ENCODE results near the gene WDR70. TPM values are rescaled to one million over a fixed set of nuclear protein-coding genes. Genes with fewer than 3 reads are reported as not detected.
"Not testable (repeated sequence)": the region's sequence is repeated elsewhere in the genome, so short reads cannot be mapped to it uniquely, and the experiment has no call there.

The WDR70 gene
- total RNA-seq, 2 experiments from 2014 or later = 39.1 to 39.3 TPM

DNA sequence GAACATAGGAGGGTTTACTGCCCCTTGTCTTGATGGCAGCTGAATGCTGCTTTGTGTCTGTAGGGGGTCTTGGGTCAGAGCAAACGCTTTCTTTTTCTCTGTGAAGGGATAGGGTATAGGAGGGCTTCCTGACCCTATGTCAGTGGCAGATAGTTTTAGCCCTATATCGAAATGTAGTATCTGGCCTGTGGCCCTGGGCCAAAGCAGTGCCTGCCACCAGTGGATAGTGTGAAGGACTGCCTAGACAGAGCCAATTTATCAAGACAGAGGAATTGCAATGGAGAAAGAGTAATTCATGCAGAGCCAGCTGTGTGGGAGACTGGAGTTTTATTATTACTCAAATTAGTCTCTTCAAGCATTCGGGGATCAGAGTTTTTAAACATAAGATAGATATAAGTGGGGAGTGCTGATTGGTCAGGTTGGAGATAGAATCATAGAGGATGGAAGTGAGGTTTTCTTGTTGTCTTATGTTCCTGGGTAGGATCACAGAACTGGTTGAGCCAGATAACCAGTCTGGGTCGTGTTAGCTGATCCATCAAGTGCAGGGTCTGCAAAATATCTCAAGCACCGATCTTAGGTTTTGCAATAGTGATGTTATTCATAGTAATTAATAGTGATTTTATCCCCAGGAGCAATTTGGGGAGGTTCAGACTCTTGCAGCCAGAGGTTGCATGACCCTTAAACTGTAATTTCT lies 282.3 kb downstream of the WDR70 start:
- Mint-ChIP-seq H3K27me3 (no peaks in the 10 kb centered on the region), H3K4me1 (peaks cover 4% of the 10 kb centered on the region), H3K36me3 (no peaks in the 10 kb centered on the region), H3K4me3 (no peak overlapping the region), H3K27ac (no peak overlapping the region), H3K9me3 (ENCODE audit: low read depth) (no peaks in the 10 kb centered on the region)
- DNase-seq (no peak), ATAC-seq (no peak)
- CTCF ChIA-PET = no interaction called here

- CTCF ChIA-PET = no interaction called here
- no peaks in the 10 kb centered on the region for H3K27me3 Mint-ChIP-seq
- H3K9me3 Mint-ChIP-seq (ENCODE audit: low read depth) = no peaks in the 10 kb centered on the region
- ATAC-seq = no peak
- no peak overlapping the region for H3K27ac Mint-ChIP-seq
- H3K4me1 Mint-ChIP-seq = peaks cover 4% of the 10 kb centered on the region
- no peaks in the 10 kb centered on the region for H3K36me3 Mint-ChIP-seq
- H3K4me3 Mint-ChIP-seq = no peak overlapping the region
- DNase-seq = no peak
These were observed 282.8 kb downstream of the WDR70 start for GRCh38 chr5:37661951-37662350.

GRCh38 chr5:37662362-37662761 lies 283.2 kb downstream of the WDR70 start:
- ATAC-seq (no peak), DNase-seq (no peak)
- Mint-ChIP-seq H3K4me1 (peaks cover 4% of the 10 kb centered on the region), H3K4me3 (no peak overlapping the region), H3K27ac (no peak overlapping the region), H3K27me3 (no peaks in the 10 kb centered on the region), H3K9me3 (ENCODE audit: low read depth) (no peaks in the 10 kb centered on the region), H3K36me3 (no peaks in the 10 kb centered on the region)
- CTCF ChIA-PET = no interaction called here

- ATAC-seq (no peak), DNase-seq (no peak)
- no peak overlapping the region for H3K27ac Mint-ChIP-seq
- no peak overlapping the region for H3K4me3 Mint-ChIP-seq
- H3K4me1 Mint-ChIP-seq = peaks cover 4% of the 10 kb centered on the region
- H3K9me3 Mint-ChIP-seq (ENCODE audit: low read depth) = no peaks in the 10 kb centered on the region
- H3K36me3 Mint-ChIP-seq = no peaks in the 10 kb centered on the region
- CTCF ChIA-PET = no interaction called here
- H3K27me3 Mint-ChIP-seq = no peaks in the 10 kb centered on the region
These were observed 283.8 kb downstream of the WDR70 start for GRCh38 chr5:37662789-37663485.

GRCh38 chr5:37663538-37663937 lies 284.4 kb downstream of the WDR70 start:
- Mint-ChIP-seq H3K4me3 (no peak overlapping the region), H3K36me3 (no peaks in the 10 kb centered on the region), H3K4me1 (no peaks in the 10 kb centered on the region), H3K27ac (no peak overlapping the region), H3K9me3 (ENCODE audit: low read depth) (no peaks in the 10 kb centered on the region), H3K27me3 (no peaks in the 10 kb centered on the region)
- ATAC-seq = no peak
- CTCF ChIA-PET = no interaction called here
- DNase-seq = no peak

- Mint-ChIP-seq H3K9me3 (ENCODE audit: low read depth) (no peaks in the 10 kb centered on the region), H3K27me3 (no peaks in the 10 kb centered on the region), H3K36me3 (no peaks in the 10 kb centered on the region), H3K4me3 (no peak overlapping the region), H3K27ac (no peak overlapping the region), H3K4me1 (no peaks in the 10 kb centered on the region)
- CTCF ChIA-PET = no interaction called here
- DNase-seq (no peak), ATAC-seq (no peak)
These were observed 285.4 kb downstream of the WDR70 start for GRCh38 chr5:37664551-37664950.

GRCh38 chr5:37665272-37665671 lies 286.2 kb downstream of the WDR70 start:
- H3K4me3 Mint-ChIP-seq = no peak overlapping the region
- CTCF ChIA-PET = no interaction called here
- no peaks in the 10 kb centered on the region for H3K4me1 Mint-ChIP-seq
- no peak for DNase-seq
- H3K9me3 Mint-ChIP-seq (ENCODE audit: low read depth) = no peaks in the 10 kb centered on the region
- ATAC-seq = no peak
- H3K27ac Mint-ChIP-seq = no peak overlapping the region
- H3K27me3 Mint-ChIP-seq = no peaks in the 10 kb centered on the region
- H3K36me3 Mint-ChIP-seq = no peaks in the 10 kb centered on the region

DNA sequence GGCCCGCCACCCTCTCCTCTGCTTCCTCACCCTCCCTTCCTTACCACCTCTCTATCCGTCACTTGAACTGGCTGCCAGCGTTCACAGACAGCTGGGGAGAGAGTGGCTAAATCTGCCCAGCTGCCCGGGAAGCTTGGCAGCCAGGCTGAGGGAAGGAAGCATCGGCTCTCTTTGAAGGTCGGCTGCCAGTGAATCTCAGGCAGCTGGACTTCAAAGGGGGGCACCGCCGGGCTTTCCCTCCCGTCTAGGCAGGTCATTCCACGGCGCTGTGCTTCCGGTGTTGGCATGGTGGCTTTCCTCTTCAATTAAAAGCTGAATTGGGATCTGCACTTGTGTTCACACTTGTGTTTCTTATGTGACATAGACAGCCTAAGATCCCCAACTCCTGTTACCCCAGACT lies 286.8 kb downstream of the WDR70 start:
- Mint-ChIP-seq H3K4me1 (no peaks in the 10 kb centered on the region), H3K36me3 (no peaks in the 10 kb centered on the region), H3K27ac (no peak overlapping the region), H3K9me3 (ENCODE audit: low read depth) (no peaks in the 10 kb centered on the region), H3K27me3 (no peaks in the 10 kb centered on the region), H3K4me3 (no peak overlapping the region)
- DNase-seq (no peak), ATAC-seq (no peak)
- CTCF ChIA-PET = no interaction called here

DNA sequence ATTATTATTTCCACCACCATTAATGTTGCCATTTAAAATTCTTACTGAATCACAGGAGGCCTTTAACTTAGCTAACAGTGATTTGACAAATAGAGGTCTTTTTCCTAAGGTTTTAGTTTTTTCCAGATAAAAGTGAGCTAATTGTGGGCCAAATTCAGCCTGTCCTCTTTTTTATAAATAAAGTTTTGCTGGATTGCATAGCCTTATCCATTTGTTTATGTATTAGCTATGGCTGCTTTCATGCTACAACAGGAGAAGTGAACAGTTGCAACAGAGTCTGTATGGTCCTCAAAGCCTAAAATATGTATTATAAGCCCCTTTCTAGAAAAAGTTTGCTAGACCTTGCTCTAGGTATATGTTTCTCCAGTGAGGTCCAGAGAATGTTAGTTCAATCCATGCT lies 288.3 kb downstream of the WDR70 start:
- Mint-ChIP-seq H3K27ac (no peak overlapping the region), H3K4me3 (no peak overlapping the region), H3K4me1 (peaks cover 10% of the 10 kb centered on the region), H3K9me3 (ENCODE audit: low read depth) (no peaks in the 10 kb centered on the region), H3K27me3 (no peaks in the 10 kb centered on the region), H3K36me3 (no peaks in the 10 kb centered on the region)
- DNase-seq (no peak), ATAC-seq (no peak)
- CTCF ChIA-PET = no interaction called here

DNA sequence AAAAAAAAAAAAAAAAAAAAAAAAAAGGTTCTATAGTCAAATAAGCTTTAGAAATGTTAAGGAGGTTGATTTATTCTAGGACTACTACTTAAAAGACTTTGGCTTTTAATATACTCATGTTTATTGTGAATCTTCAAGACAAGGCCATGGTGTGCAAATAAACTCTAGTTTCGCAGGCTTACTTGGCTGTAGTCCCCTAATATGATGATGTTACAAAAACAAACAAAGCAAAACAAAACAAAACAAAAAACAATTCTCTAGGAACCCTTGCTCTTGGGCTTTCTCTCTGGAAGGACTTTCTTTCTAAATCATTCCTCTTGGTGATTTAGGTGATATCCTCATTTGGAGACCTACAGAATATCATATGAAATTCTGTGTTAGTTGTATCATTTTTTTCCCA lies 288.7 kb downstream of the WDR70 start:
- Mint-ChIP-seq H3K36me3 (no peaks in the 10 kb centered on the region), H3K27ac (no peak overlapping the region), H3K9me3 (ENCODE audit: low read depth) (no peaks in the 10 kb centered on the region), H3K4me1 (peaks cover 14% of the 10 kb centered on the region), H3K27me3 (no peaks in the 10 kb centered on the region), H3K4me3 (no peak overlapping the region)
- DNase-seq (no peak), ATAC-seq (no peak)
- CTCF ChIA-PET = no interaction called here

- Mint-ChIP-seq H3K27ac (no peak overlapping the region), H3K36me3 (no peaks in the 10 kb centered on the region), H3K4me3 (no peak overlapping the region), H3K9me3 (ENCODE audit: low read depth) (no peaks in the 10 kb centered on the region), H3K27me3 (no peaks in the 10 kb centered on the region), H3K4me1 (peaks cover 17% of the 10 kb centered on the region)
- CTCF ChIA-PET = no interaction called here
- no peak for ATAC-seq
- DNase-seq = no peak
These were observed 289.5 kb downstream of the WDR70 start for GRCh38 chr5:37668524-37669047.

DNA sequence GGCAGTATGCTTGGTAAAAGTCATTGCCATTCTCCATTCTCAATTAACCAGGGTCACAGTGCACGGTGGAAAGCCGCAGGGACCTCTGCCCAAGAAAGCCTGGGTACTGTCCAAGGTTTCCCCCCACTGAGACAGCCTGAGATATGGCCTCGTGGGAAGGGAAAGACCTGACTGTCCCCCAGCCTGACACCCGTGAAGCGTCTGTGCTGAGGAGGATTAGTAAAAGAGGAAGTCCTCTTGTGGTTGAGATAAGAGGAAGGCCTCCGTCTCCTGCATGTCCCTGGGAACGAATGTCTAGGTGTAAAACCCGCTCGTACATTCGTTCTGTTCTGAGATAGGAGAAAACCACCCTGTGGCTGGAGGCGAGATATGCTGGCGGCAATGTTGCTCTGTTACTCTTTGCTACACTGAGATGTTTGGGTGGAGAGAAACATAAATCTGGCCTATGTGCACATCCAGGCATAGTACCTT lies 293.0 kb downstream of the WDR70 start:
- H3K9me3 Mint-ChIP-seq (ENCODE audit: low read depth); ATAC-seq; CTCF ChIA-PET: not testable (repeated sequence)

DNA sequence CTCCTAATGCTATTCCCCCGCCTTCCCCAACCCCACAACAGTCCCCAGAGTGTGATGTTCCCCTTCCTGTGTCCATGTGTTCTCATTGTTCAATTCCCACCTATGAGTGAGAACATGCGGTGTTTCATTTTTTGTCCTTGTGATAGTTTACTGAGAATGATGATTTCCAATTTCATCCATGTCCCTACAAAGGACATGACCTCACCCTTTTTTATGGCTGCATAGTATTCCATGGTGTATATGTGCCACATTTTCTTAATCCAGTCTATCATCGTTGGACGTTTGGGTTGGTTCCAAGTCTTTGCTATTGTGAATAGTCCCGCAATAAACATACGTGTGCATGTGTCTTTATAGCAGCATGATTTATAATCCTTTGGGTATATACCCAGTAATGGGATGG lies 295.2 kb downstream of the WDR70 start:
- DNase-seq; H3K27me3 Mint-ChIP-seq; H3K36me3 Mint-ChIP-seq; H3K9me3 Mint-ChIP-seq (ENCODE audit: low read depth); ATAC-seq; H3K27ac Mint-ChIP-seq; H3K4me3 Mint-ChIP-seq; CTCF ChIA-PET: not testable (repeated sequence)
- H3K4me1 Mint-ChIP-seq = peaks cover 17% of the 10 kb centered on the region

More for the DNA sequence above, 293.0 kb downstream of the WDR70 start:
- H3K27ac Mint-ChIP-seq = peak overlapping the region; percentile 10
- peaks cover 17% of the 10 kb centered on the region for H3K4me1 Mint-ChIP-seq
- not testable (repeated sequence) for H3K4me3 Mint-ChIP-seq, H3K36me3 Mint-ChIP-seq, H3K27me3 Mint-ChIP-seq
- DNase-seq = peak; percentile 56

- H3K4me3 Mint-ChIP-seq, H3K27ac Mint-ChIP-seq, DNase-seq, H3K27me3 Mint-ChIP-seq, ATAC-seq, CTCF ChIA-PET, H3K4me1 Mint-ChIP-seq: not testable (repeated sequence)
- H3K36me3 Mint-ChIP-seq = peaks cover 24% of the 10 kb centered on the region
- H3K9me3 Mint-ChIP-seq (ENCODE audit: low read depth) = peaks cover 15% of the 10 kb centered on the region
These were observed 300.2 kb downstream of the WDR70 start for GRCh38 chr5:37679326-37679725.

Measured in activated CD8-positive, alpha-beta memory T cell treated with anti-CD3 and anti-CD28 coated beads, Interleukin-2, amount 10 ng/mL, durations not matched to agents 7 days and 5 days (primary cell).